HG03095 (cell line): ENCODE measurements around the gene ZNF652.
A peak's percentile ranks its signal among the peaks of the same experiment; 100 is the strongest.

ENCODE experiments used
- ATAC-seq: cut with Tn5 transposase; IDR thresholded peaks from one replicate; pipeline ENCODE4 v1.9.1; 2021; ENCODE audit warnings: moderate library complexity; ENCODE audit not compliant: unreplicated experiment

ZNF652 gene

DNA sequence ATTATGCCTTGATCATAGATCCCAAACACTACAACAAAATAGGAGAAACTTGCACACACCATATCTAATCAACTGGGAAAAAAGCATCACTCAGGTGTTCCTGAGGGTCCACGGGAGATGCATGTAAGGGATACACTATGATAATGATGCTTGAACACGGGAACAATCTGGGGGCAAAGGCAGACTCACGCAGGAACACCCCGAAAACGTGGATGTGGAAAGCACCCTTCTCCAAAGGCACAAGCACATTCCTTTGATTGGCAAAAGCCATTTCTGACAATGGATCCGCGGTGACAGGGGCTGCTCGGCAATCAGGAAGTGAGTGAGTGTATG lies 1.3 kb downstream of the ZNF652 start:
- no peak for ATAC-seq

DNA sequence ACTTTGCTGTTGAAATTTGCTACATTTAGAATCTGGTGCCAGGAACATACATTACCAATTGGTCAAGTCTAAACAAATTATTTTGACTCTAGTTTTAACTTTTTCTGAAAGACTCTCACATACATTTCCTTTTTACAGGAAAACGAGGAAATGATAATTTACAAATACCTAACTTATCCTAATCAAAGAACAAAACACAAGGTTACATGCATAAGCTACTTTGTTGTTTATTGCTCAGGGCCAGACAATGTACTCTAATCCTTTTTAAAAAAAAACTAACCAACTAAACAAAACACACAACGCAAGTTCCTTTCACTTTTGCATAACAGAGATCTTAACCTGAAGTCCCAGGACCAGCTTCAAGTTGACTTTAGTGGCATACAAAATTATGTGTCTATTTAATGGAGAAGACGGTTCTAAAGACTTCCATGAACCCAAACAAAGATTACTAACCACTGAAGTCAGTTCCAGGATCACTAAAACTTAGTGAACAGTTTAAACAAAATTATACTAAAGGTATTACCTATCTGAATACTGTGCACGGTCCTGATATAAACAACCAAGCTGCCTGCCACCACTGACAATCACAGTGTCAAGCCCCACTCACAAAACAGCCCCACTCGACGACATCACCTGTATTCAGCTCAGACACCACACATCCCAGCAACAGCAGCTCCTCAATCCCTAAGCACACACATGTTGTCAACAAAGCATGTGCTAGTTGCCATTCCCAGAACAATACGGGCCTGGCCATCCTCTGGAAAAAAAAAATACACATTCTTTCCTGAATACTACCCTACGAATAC lies 1.9 kb downstream of the ZNF652 start:
- ATAC-seq = no peak

- ATAC-seq = peak; percentile 34
Measured at GRCh38 chr17:49358641-49359247, 3.3 kb downstream of the ZNF652 start.

DNA sequence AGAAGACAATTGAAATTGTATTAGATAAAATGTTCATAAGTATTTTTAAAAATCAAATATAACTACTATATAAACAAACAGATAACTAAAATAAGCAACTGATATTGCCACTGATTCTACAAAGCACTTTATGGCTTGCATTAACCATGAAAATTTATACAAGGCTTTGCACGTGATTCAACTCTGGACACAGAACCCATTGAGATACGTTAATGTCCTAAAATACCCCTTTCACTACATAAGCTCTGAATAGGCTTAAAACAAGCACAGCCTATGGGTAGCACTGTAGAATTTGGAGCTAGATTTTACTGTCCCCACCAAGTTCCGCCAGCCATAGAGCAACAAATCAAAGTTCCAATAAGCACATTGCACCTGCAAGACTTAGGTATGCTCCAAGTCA lies 4.5 kb downstream of the ZNF652 start:
- ATAC-seq = no peak

GRCh38 chr17:49356320-49356719 lies 5.7 kb downstream of the ZNF652 start:
- no peak for ATAC-seq

GRCh38 chr17:49353607-49354006 lies 8.4 kb downstream of the ZNF652 start:
- no peak for ATAC-seq

GRCh38 chr17:49352587-49353154 lies 9.4 kb downstream of the ZNF652 start:
- ATAC-seq = no peak

DNA sequence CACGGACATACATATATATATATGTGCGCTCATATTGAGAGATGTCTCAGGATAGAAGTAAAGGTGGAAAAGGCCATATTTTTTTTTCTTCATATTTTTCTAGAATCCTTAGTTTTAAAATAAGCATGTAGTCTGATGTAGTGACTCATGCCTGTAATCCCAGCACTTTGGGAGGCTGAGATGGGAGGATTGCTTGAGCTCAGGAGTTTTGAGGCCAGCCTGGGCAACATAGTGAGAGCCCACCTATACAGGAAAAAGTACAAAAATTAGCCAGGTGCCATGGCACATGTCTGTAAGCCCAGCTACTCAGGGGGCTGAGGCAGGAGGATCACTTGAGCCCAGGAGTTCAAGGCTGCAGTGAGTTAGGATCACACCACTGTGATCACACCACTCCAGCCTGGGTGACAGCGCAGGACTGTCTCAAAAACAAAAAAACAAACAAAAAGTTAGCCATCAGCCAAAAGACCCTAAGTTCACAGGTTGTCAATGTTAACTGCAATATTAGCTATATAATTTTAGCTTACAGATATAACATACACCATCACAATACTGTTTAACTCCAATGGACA lies 10.4 kb downstream of the ZNF652 start:
- ATAC-seq = no peak

DNA sequence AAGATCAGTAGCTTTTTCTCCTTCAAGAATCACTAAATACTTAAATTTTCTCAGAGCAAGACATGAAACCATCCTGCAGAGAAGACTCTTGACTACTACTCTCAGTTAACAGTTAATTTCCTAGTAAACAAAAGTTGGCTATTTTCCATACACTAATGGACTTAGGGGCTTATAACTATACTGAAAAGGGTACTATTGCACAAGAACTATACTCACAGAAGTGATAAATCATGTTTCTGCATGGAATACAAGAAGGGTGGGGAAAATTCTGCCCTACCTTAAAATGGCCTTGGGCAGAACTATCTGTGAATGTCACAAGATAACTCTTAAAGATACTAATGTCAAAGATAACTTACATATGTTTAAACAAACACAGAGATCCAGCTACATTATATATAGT lies 12.5 kb downstream of the ZNF652 start:
- no peak for ATAC-seq

- ATAC-seq = no peak
Measured at GRCh38 chr17:49344914-49345313, 17.1 kb downstream of the ZNF652 start.

GRCh38 chr17:49343273-49343672 lies 18.8 kb downstream of the ZNF652 start:
- no peak for ATAC-seq

- ATAC-seq = peak; percentile 31
Measured at GRCh38 chr17:49342575-49342936, 19.5 kb downstream of the ZNF652 start.

GRCh38 chr17:49341356-49341755 lies 20.7 kb downstream of the ZNF652 start:
- ATAC-seq = no peak

DNA sequence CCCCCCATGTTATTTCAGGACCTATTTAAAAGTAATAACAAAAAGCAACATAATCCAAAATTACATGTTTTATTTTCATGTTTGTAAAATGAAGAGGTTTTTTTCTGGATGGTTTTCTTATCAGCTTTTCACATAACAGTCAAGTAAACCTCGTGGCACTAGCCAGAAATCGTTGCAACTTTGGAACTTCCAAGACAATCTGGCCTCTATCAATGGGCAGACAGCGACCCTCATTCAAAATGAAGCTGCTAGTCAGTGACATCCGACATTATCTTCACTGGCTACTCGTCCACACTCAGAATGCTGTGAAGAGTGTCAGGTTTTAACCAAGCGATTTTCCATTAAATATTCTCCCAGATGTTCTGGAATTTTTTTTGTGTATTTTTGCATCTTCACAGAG lies 22.7 kb downstream of the ZNF652 start:
- no peak for ATAC-seq

GRCh38 chr17:49338883-49339282 lies 23.2 kb downstream of the ZNF652 start:
- no peak for ATAC-seq

- ATAC-seq = no peak
Measured at GRCh38 chr17:49337884-49338283, 24.2 kb downstream of the ZNF652 start.

DNA sequence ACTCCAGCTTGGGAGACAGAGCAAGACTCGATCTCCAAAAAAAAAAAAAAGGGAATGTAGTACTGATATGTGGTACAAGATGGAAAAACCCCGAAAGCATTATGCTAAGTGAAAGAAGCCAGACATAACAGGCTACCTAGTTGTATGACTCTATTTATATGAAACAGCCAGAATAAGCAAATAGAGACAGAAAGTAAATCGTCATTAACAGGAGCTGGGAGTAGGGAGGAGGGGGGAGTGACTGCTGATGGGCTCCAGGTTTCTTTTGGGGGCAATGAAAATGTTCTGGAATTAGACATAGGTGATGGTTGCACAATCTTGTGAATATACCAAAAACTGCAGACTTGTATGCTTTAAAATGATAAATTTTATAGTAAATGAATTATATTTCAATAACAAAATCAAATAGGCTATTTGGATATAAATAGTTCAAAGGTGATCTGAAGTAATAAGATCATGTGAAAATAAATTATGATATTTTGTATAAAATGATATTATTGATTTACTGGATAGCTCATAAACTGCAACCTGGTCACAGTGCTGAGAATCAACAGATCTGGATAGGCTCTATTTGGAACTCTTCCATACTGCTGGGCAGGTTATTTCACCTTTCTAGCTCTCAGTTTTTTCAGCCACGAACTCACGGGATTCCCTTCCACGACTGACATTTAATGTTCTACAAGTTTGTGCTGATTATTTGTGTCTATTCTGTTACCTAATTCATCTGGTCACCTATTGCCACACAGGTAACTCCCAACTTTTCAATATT lies 27.1 kb downstream of the ZNF652 start:
- no peak for ATAC-seq

GRCh38 chr17:49333804-49334203 lies 28.2 kb downstream of the ZNF652 start:
- no peak for ATAC-seq

DNA sequence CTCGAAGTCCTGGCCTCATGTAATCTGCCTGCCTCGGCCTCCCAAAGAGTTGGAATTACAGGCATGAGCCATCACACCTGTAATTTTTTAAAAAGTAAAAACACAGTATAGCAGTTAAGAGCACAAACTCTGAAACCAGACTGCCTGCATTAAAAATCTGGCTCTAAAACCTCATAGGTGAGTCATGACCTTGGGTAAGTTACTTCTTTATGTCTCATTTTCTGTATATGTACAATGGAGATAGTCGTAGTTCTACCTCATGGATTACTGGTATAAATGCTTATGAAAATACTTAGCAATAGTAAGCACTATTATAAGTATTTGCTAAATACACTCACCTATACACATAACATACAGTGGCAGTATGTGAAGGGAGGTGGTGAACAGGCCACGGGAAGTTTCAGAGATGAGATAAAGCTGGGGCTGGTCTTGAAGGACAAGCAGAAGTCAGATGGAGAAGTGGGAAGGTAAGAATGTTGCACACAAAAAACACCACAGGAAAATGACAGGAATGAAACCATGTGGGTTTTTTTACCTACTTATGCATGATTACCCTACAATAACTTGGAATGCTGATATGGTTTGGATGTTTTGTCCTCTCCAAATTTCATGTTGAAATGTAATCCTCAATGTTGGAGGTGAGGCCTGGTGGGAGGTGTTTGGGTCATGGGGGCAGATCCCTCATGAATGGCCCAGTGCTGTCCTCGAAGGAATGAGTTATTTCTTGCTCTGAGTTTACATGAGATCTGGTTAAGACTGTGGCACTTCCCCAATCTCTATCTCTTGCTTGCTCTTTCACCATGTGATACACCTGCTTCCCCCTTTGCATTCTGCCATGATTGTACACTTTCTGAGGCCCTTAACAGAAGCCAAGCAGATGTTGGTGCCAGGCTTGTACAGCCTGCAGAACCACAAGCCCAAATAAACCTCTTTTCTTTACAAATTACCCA lies 33.9 kb downstream of the ZNF652 start:
- ATAC-seq = no peak

- ATAC-seq = no peak
Measured at GRCh38 chr17:49325980-49326379, 36.1 kb downstream of the ZNF652 start.
